ENCODE data around the gene FUT1. TPM values are rescaled to one million over a fixed set of nuclear protein-coding genes. Genes with fewer than 3 reads are reported as not detected.
A peak's percentile ranks its signal among the peaks of the same experiment; 100 is the strongest.

The FUT1 gene
- total and polyA plus RNA-seq, 9 of the 15 experiments (the other 6 are each of a cell fraction or from before 2014, with no cell fraction given), result 2.3 to 18.5 (median 8.8) TPM

- TF ChIP-seq ZNF518B (CRISPR knock-in tag; IDR thresholded peaks at IDR 0.05) (no peak), HDAC6 (IDR thresholded peaks at IDR 0.05; ENCODE audit: low read depth, low read length) (no peak), RERE (CRISPR knock-in tag; IDR thresholded peaks at IDR 0.05; ENCODE audit: borderline replicate concordance) (no peak), TEAD4 (IDR thresholded peaks at IDR 0.05; ENCODE audit: low read length) (0 out of 2 replicates have a peak, but pooled peaks have one; percentile 13), TEAD4 (CRISPR knock-in tag; IDR thresholded peaks at IDR 0.05; ENCODE audit: borderline replicate concordance) (no peak), MED1 (CRISPR knock-in tag; IDR thresholded peaks at IDR 0.05; ENCODE audit: borderline replicate concordance) (no peak), FOXJ3 (CRISPR knock-in tag; IDR thresholded peaks at IDR 0.05) (no peak), ZNF175 (CRISPR knock-in tag; IDR thresholded peaks at IDR 0.05; ENCODE audit: low read depth) (peak; percentile 95), ZNF699 (CRISPR knock-in tag; IDR thresholded peaks at IDR 0.05; ENCODE audit: insufficient replicate concordance) (no peak), CREM (IDR thresholded peaks at IDR 0.05; ENCODE audit: low read depth) (peak; percentile 91), FOXJ2 (tag; IDR thresholded peaks at IDR 0.05) (peak; percentile 86), ZNF76 (CRISPR knock-in tag; IDR thresholded peaks at IDR 0.05; ENCODE audit: borderline replicate concordance) (peak; percentile 97), RUNX1 (IDR thresholded peaks at IDR 0.05; ENCODE audit: low read depth) (no peak; the same call in 1 of the 2 replicates), GMEB1 (CRISPR knock-in tag; IDR thresholded peaks at IDR 0.05) (peak; percentile 76), ZNF512 (tag; IDR thresholded peaks at IDR 0.05) (no peak)
Measured at GRCh38 chr19:48795055-48795684, 42.7 kb upstream of the FUT1 start (continued).

All from K562 (cell line).